ENCODE results near the gene RCAN2. TPM values are rescaled to one million over a fixed set of nuclear protein-coding genes. Genes with fewer than 3 reads are reported as not detected.

The RCAN2 gene
- total RNA-seq, 2 experiments from 2014 or later: 2.8 to 3.1 TPM

- H3K36me3 Mint-ChIP-seq (ENCODE audit: low read depth): no peaks in the 10 kb centered on the region
- H3K4me1 Mint-ChIP-seq: no peaks in the 10 kb centered on the region
- H3K27ac Mint-ChIP-seq: no peak overlapping the region
- ChIA-PET CTCF (no interaction called here), POLR2A (no interaction called here)
- no peak for DNase-seq
- peaks cover 3% of the 10 kb centered on the region for H3K27me3 Mint-ChIP-seq
- no peak overlapping the region for H3K4me3 Mint-ChIP-seq
- no peaks in the 10 kb centered on the region for H3K9me3 Mint-ChIP-seq
These were observed 17.8 kb upstream of the RCAN2 start for GRCh38 chr6:46509063-46509462.

- Mint-ChIP-seq H3K36me3 (ENCODE audit: low read depth) (no peaks in the 10 kb centered on the region), H3K27me3 (peaks cover 3% of the 10 kb centered on the region), H3K9me3 (no peaks in the 10 kb centered on the region), H3K4me3 (no peak overlapping the region), H3K27ac (no peak overlapping the region), H3K4me1 (no peaks in the 10 kb centered on the region)
- POLR2A ChIA-PET: no interaction called here
- CTCF ChIA-PET: no interaction called here
- DNase-seq: no peak
These were observed 16.2 kb upstream of the RCAN2 start for GRCh38 chr6:46507426-46507825.

- ChIA-PET POLR2A (no interaction called here), CTCF (no interaction called here)
- Mint-ChIP-seq H3K9me3 (no peaks in the 10 kb centered on the region), H3K36me3 (ENCODE audit: low read depth) (no peaks in the 10 kb centered on the region), H3K4me3 (no peak overlapping the region), H3K27ac (no peak overlapping the region), H3K4me1 (no peaks in the 10 kb centered on the region), H3K27me3 (peaks cover 6% of the 10 kb centered on the region)
- DNase-seq: no peak
These were observed 14.7 kb upstream of the RCAN2 start for GRCh38 chr6:46505693-46506512.

- Mint-ChIP-seq H3K9me3 (no peaks in the 10 kb centered on the region), H3K27ac (no peak overlapping the region), H3K4me3 (no peak overlapping the region), H3K4me1 (no peaks in the 10 kb centered on the region), H3K27me3 (peaks cover 14% of the 10 kb centered on the region), H3K36me3 (ENCODE audit: low read depth) (no peaks in the 10 kb centered on the region)
- POLR2A ChIA-PET: no interaction called here
- CTCF ChIA-PET: no interaction called here
- DNase-seq: no peak
These were observed 13.0 kb upstream of the RCAN2 start for GRCh38 chr6:46504242-46504641.

- POLR2A ChIA-PET: no interaction called here
- no peak for DNase-seq
- H3K36me3 Mint-ChIP-seq (ENCODE audit: low read depth): no peaks in the 10 kb centered on the region
- H3K4me1 Mint-ChIP-seq: no peaks in the 10 kb centered on the region
- no peak overlapping the region for H3K4me3 Mint-ChIP-seq
- H3K27me3 Mint-ChIP-seq: peaks cover 14% of the 10 kb centered on the region
- H3K9me3 Mint-ChIP-seq: no peaks in the 10 kb centered on the region
- CTCF ChIA-PET: no interaction called here
- no peak overlapping the region for H3K27ac Mint-ChIP-seq
These were observed 11.4 kb upstream of the RCAN2 start for GRCh38 chr6:46502486-46503119.

- no peaks in the 10 kb centered on the region for H3K9me3 Mint-ChIP-seq
- ChIA-PET POLR2A (no interaction called here), CTCF (no interaction called here)
- H3K36me3 Mint-ChIP-seq (ENCODE audit: low read depth): no peaks in the 10 kb centered on the region
- no peak overlapping the region for H3K27ac Mint-ChIP-seq
- H3K4me3 Mint-ChIP-seq: no peak overlapping the region
- H3K4me1 Mint-ChIP-seq: no peaks in the 10 kb centered on the region
- no peak for DNase-seq
- H3K27me3 Mint-ChIP-seq: peaks cover 18% of the 10 kb centered on the region
These were observed 10.2 kb upstream of the RCAN2 start for GRCh38 chr6:46501136-46502089.

GRCh38 chr6:46500382-46500781 lies 9.1 kb upstream of the RCAN2 start:
- CTCF ChIA-PET: no interaction called here

GRCh38 chr6:46491628-46492547 lies 639 bp upstream of the RCAN2 start:
- no peak overlapping the region for H3K27ac Mint-ChIP-seq
- peaks cover 64% of the 10 kb centered on the region for H3K27me3 Mint-ChIP-seq
- H3K4me3 Mint-ChIP-seq: no peak overlapping the region
- H3K36me3 Mint-ChIP-seq (ENCODE audit: low read depth): no peaks in the 10 kb centered on the region
- POLR2A ChIA-PET: no interaction called here
- no peak for DNase-seq
- no peaks in the 10 kb centered on the region for H3K9me3 Mint-ChIP-seq
- H3K4me1 Mint-ChIP-seq: peaks cover 9% of the 10 kb centered on the region
- CTCF ChIA-PET: interaction anchor here (0.7 to 1.5 kb wide), 2 partner anchors 271 to 401 kb away, joined by 3 to 4 read pairs; no protein-coding TSS in a partner anchor

More at GRCh38 chr6:46500382-46500781, 9.1 kb upstream of the RCAN2 start:
- POLR2A ChIA-PET: no interaction called here
- DNase-seq: no peak
- Mint-ChIP-seq H3K27ac (no peak overlapping the region), H3K27me3 (peaks cover 18% of the 10 kb centered on the region), H3K9me3 (no peaks in the 10 kb centered on the region), H3K36me3 (ENCODE audit: low read depth) (no peaks in the 10 kb centered on the region), H3K4me1 (no peaks in the 10 kb centered on the region), H3K4me3 (no peak overlapping the region)

- peaks cover 9% of the 10 kb centered on the region for H3K4me1 Mint-ChIP-seq
- peak overlapping the region; percentile 9 for H3K4me3 Mint-ChIP-seq
- POLR2A ChIA-PET: no interaction called here
- no peaks in the 10 kb centered on the region for H3K9me3 Mint-ChIP-seq
- CTCF ChIA-PET: interaction anchor here (0.7 to 1.5 kb wide), 2 partner anchors 270 to 400 kb away, joined by 3 to 4 read pairs; no protein-coding TSS in a partner anchor
- no peaks in the 10 kb centered on the region for H3K36me3 Mint-ChIP-seq (ENCODE audit: low read depth)
- no peak for DNase-seq
- peaks cover 61% of the 10 kb centered on the region for H3K27me3 Mint-ChIP-seq
- H3K27ac Mint-ChIP-seq: no peak overlapping the region
These were observed 636 bp downstream of the RCAN2 start for GRCh38 chr6:46490425-46491200.

- Mint-ChIP-seq H3K4me1 (peaks cover 7% of the 10 kb centered on the region), H3K4me3 (no peak overlapping the region), H3K9me3 (no peaks in the 10 kb centered on the region), H3K36me3 (ENCODE audit: low read depth) (no peaks in the 10 kb centered on the region), H3K27me3 (peaks cover 43% of the 10 kb centered on the region), H3K27ac (no peak overlapping the region)
- POLR2A ChIA-PET: no interaction called here
- no peak for DNase-seq
- CTCF ChIA-PET: no interaction called here
These were observed 5.1 kb downstream of the RCAN2 start for GRCh38 chr6:46486181-46486580.

GRCh38 chr6:46484081-46484820 lies 7.0 kb downstream of the RCAN2 start:
- POLR2A ChIA-PET: no interaction called here
- Mint-ChIP-seq H3K4me3 (no peak overlapping the region), H3K4me1 (no peaks in the 10 kb centered on the region), H3K36me3 (ENCODE audit: low read depth) (no peaks in the 10 kb centered on the region), H3K9me3 (no peaks in the 10 kb centered on the region), H3K27ac (no peak overlapping the region), H3K27me3 (peaks cover 27% of the 10 kb centered on the region)
- no peak for DNase-seq
- CTCF ChIA-PET: no interaction called here
